Measurements from ENCODE around the gene TSHZ2. TPM values are rescaled to one million over a fixed set of nuclear protein-coding genes. Genes with fewer than 3 reads are reported as not detected.

TSHZ2 gene
- total RNA-seq, 4 donors from 2014 or later = 1.9 to 12.9 (median 5.0) TPM

DNA sequence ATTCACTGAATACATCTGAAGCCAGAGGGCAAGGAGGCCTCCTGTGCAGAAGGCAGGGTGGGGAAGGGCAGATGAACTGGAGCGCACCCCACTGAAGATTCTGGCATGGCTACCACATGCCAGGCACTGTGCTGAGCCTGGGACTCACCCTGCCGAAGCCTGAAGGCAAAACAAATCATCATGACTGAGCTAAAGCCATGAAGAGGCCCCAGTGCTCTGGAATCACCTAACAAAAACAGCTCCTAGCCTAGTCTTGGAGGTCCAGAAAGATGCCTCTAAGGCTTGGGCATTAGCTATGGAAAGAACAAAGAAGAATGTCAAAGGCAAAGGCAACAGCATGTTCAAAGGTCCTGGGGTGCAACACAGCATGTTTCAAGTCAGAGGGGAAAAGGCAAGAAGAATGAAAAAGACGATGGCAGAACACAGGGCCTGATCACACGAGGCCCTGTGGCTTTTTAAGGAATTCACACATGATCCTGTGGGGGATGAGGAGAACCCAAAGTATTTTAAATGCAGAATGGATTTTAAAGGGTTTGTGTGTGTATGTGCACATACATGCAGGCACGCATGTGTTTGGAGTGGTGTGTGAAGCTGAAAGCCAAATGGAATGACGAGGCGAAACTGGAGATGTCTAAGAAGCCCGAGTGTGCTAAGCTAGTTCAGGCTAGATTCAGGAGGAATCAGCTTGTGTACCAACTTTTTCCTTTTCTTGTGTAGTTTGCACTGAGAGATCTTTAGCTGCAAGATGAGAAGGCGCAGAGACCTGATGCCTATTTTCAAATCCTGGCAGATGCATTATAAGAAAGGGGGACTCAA, 360.1 kb downstream of the TSHZ2 start:
- Histone ChIP-seq H3K27me3 (no peaks in the 10 kb centered on the region), H3K4me1 (peaks cover 0 to 8% (median 5%) of the 10 kb centered on the region in 4 donors), H3K27ac (no peak overlapping the region), H3K4me3 (no peak overlapping the region), H3K36me3 (no peaks in the 10 kb centered on the region), H3K9me3 (no peaks in the 10 kb centered on the region)
- intact Hi-C loops (cut with DNase I; ENCODE audit: low total_unique reads) (no loop called here), in situ Hi-C loops (cut with MboI; ENCODE audit: low pct_ligation_motif_present in 1 of 4, low pct_unique_long_range_greater_than_20kb in 1 of 4, low sequenced_read_pairs in 3 of 4) (no loop called here)
- WGBS, 2 donors (ENCODE audit: low coverage in 1 of 2) = 91 to 97% methylated on average over 5 to 9 of the region's 9 CpGs
- DNase-seq = no peak
- TF ChIP-seq CTCF (IDR thresholded peaks at IDR 0.05) = no peak
- TF ChIP-seq POLR2AphosphoS5 (IDR thresholded peaks at IDR 0.05) = no peak
- TF ChIP-seq POLR2A (IDR thresholded peaks at IDR 0.05) = no peak
- no peak for TF ChIP-seq EP300 (IDR thresholded peaks at IDR 0.05; ENCODE audit: low read depth)

GRCh38 chr20:53334861-53335260, 362.7 kb downstream of the TSHZ2 start:
- WGBS, 2 donors (ENCODE audit: low coverage in 1 of 2) = 84 to 100% methylated on average over 1 to 8 of the region's 8 CpGs
- intact Hi-C loops (cut with DNase I; ENCODE audit: low total_unique reads) = no loop called here
- in situ Hi-C loops (cut with MboI; ENCODE audit: low pct_ligation_motif_present in 1 of 4, low pct_unique_long_range_greater_than_20kb in 1 of 4, low sequenced_read_pairs in 3 of 4) = no loop called here

GRCh38 chr20:53335555-53335954, 363.4 kb downstream of the TSHZ2 start:
- intact Hi-C loops (cut with DNase I; ENCODE audit: low total_unique reads) = no loop called here
- 81 to 87% methylated on average over 6 of the region's 6 CpGs for WGBS, 2 donors (ENCODE audit: low coverage in 1 of 2)

More at GRCh38 chr20:53334861-53335260, 362.7 kb downstream of the TSHZ2 start:
- Histone ChIP-seq H3K4me3 (no peak overlapping the region), H3K4me1 (peaks cover 0 to 8% (median 5%) of the 10 kb centered on the region in 4 donors), H3K36me3 (no peaks in the 10 kb centered on the region), H3K27ac (no peak overlapping the region), H3K9me3 (no peaks in the 10 kb centered on the region), H3K27me3 (no peaks in the 10 kb centered on the region)
- TF ChIP-seq POLR2A (IDR thresholded peaks at IDR 0.05) = no peak
- no peak for TF ChIP-seq EP300 (IDR thresholded peaks at IDR 0.05; ENCODE audit: low read depth)
- no peak for TF ChIP-seq POLR2AphosphoS5 (IDR thresholded peaks at IDR 0.05)
- TF ChIP-seq CTCF (IDR thresholded peaks at IDR 0.05) = no peak
- DNase-seq = no peak

More at GRCh38 chr20:53335555-53335954, 363.4 kb downstream of the TSHZ2 start:
- H3K36me3 ChIP-seq = no peaks in the 10 kb centered on the region
- no peak overlapping the region for H3K27ac ChIP-seq
- H3K9me3 ChIP-seq = no peaks in the 10 kb centered on the region
- TF ChIP-seq EP300 (IDR thresholded peaks at IDR 0.05; ENCODE audit: low read depth) (no peak), POLR2AphosphoS5 (IDR thresholded peaks at IDR 0.05) (no peak), CTCF (IDR thresholded peaks at IDR 0.05) (no peak), POLR2A (IDR thresholded peaks at IDR 0.05) (no peak)
- in situ Hi-C loops (cut with MboI; ENCODE audit: low pct_ligation_motif_present in 1 of 4, low pct_unique_long_range_greater_than_20kb in 1 of 4, low sequenced_read_pairs in 3 of 4) = no loop called here
- DNase-seq = no peak
- H3K4me3 ChIP-seq = no peak overlapping the region
- peaks cover 0 to 6% (median 5%) of the 10 kb centered on the region in 4 donors for H3K4me1 ChIP-seq
- H3K27me3 ChIP-seq = no peaks in the 10 kb centered on the region
